SU-DHL-6 (cell line): ENCODE results near the gene GOLIM4.

Experiments used
- CTCF ChIP-seq: fragments of 200-600 bp; sonication (generic); IDR thresholded peaks from one replicate; pipeline ENCODE4 v1.5.1; 2017; ENCODE audit warnings: antibody characterized with exemption, mild to moderate bottlenecking, low read length, moderate library complexity; ENCODE audit not compliant: insufficient read depth, poor library complexity, severe bottlenecking
- EZH2phosphoT487 ChIP-seq: fragments of 200-600 bp; sonication (generic), shearing (Covaris generic); conservative IDR thresholded peaks from 2 replicates; pipeline ENCODE4 v1.6.1; 2018; ENCODE audit warnings: mild to moderate bottlenecking, antibody characterized with exemption, low read length, moderate library complexity, mixed read lengths

- no peak for TF ChIP-seq CTCF
- TF ChIP-seq EZH2phosphoT487, result no peak
These were observed 37.2 kb downstream of the GOLIM4 start for GRCh38 chr3:168058481-168058880.
